MM.1S (cell line): Measurements from ENCODE around the gene ACBD4.

Experiments
- EZH2 ChIP-seq: fragments of 300-600 bp; sonication (generic); optimal IDR thresholded peaks from 2 replicates; pipeline ENCODE3; 2017; ENCODE audit warnings: low read depth, mild to moderate bottlenecking, antibody characterized with exemption, low read length, mixed read lengths
- TF ChIP-seq, protein P1 (sequence below): fragments of 300-600 bp; sonication (generic); IDR thresholded peaks from 2 replicates; pipeline ENCODE4 v1.5.1; 2016; ENCODE audit warnings: antibody characterized with exemption, low read length, mixed read lengths

- TF ChIP-seq, protein P1, sequence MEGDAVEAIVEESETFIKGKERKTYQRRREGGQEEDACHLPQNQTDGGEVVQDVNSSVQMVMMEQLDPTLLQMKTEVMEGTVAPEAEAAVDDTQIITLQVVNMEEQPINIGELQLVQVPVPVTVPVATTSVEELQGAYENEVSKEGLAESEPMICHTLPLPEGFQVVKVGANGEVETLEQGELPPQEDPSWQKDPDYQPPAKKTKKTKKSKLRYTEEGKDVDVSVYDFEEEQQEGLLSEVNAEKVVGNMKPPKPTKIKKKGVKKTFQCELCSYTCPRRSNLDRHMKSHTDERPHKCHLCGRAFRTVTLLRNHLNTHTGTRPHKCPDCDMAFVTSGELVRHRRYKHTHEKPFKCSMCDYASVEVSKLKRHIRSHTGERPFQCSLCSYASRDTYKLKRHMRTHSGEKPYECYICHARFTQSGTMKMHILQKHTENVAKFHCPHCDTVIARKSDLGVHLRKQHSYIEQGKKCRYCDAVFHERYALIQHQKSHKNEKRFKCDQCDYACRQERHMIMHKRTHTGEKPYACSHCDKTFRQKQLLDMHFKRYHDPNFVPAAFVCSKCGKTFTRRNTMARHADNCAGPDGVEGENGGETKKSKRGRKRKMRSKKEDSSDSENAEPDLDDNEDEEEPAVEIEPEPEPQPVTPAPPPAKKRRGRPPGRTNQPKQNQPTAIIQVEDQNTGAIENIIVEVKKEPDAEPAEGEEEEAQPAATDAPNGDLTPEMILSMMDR, result no peak
- no peak for TF ChIP-seq EZH2
These were observed 31.0 kb upstream of the ACBD4 start for GRCh38 chr17:45104497-45104896.
